ENCODE results near the gene C7.
"Not testable (repeated sequence)": the region's sequence is repeated elsewhere in the genome, so short reads cannot be mapped to it uniquely, and the experiment has no call there.

Gene C7

GRCh38 chr5:40909264-40909663, at the start of gene C7:
Gene C7, plus strand, starts transcription at chr5:40909497. Its CDS starts 114 bp downstream, at chr5:40909611.
- TF ChIP-seq CTCF (IDR thresholded peaks at IDR 0.05; ENCODE audit: low read depth, low read length): no peak
- peak within 1 kb of the TSS in 1 of 2 donors; percentile 62 for H3K4me3 ChIP-seq (replicated peaks in 1 of 2; ENCODE audit: low read depth in 2 of 2, low read length in 2 of 2)
- DNase-seq (ENCODE audit: low read depth in 2 of 2): peak; percentile 14 to 93

- H3K4me3 ChIP-seq (replicated peaks in 1 of 2; ENCODE audit: low read depth in 2 of 2, low read length in 2 of 2): no peak overlapping the region
- no peak for DNase-seq (ENCODE audit: low read depth in 2 of 2)
- TF ChIP-seq CTCF (IDR thresholded peaks at IDR 0.05; ENCODE audit: low read depth, low read length): no peak
These were observed 48.6 kb upstream of the C7 start for GRCh38 chr5:40860711-40861110.

- H3K4me3 ChIP-seq (replicated peaks in 1 of 2; ENCODE audit: low read depth in 2 of 2, low read length in 2 of 2); DNase-seq (ENCODE audit: low read depth in 2 of 2): not testable (repeated sequence)
These were observed 44.3 kb upstream of the C7 start for GRCh38 chr5:40865004-40865403.

GRCh38 chr5:40866844-40867243, 42.5 kb upstream of the C7 start:
- DNase-seq (ENCODE audit: low read depth in 2 of 2): no peak
- TF ChIP-seq CTCF (IDR thresholded peaks at IDR 0.05; ENCODE audit: low read depth, low read length): no peak
- no peak overlapping the region for H3K4me3 ChIP-seq (replicated peaks in 1 of 2; ENCODE audit: low read depth in 2 of 2, low read length in 2 of 2)

- H3K4me3 ChIP-seq (replicated peaks in 1 of 2; ENCODE audit: low read depth in 2 of 2, low read length in 2 of 2): no peak overlapping the region
- no peak for TF ChIP-seq CTCF (IDR thresholded peaks at IDR 0.05; ENCODE audit: low read depth, low read length)
- DNase-seq (ENCODE audit: low read depth in 2 of 2): peak in 1 of 2 donors; percentile 11
These were observed 39.9 kb upstream of the C7 start for GRCh38 chr5:40869384-40869783.

GRCh38 chr5:40871177-40871576, 38.1 kb upstream of the C7 start:
- no peak for TF ChIP-seq CTCF (IDR thresholded peaks at IDR 0.05; ENCODE audit: low read depth, low read length)
- DNase-seq (ENCODE audit: low read depth in 2 of 2): peak; percentile 19 to 28
- no peak overlapping the region for H3K4me3 ChIP-seq (replicated peaks in 1 of 2; ENCODE audit: low read depth in 2 of 2, low read length in 2 of 2)

- DNase-seq (ENCODE audit: low read depth in 2 of 2); H3K4me3 ChIP-seq (replicated peaks in 1 of 2; ENCODE audit: low read depth in 2 of 2, low read length in 2 of 2): not testable (repeated sequence)
These were observed 37.0 kb upstream of the C7 start for GRCh38 chr5:40872253-40872652.

- no peak overlapping the region for H3K4me3 ChIP-seq (replicated peaks in 1 of 2; ENCODE audit: low read depth in 2 of 2, low read length in 2 of 2)
- DNase-seq (ENCODE audit: low read depth in 2 of 2): peak in 1 of 2 donors; percentile 12
- no peak for TF ChIP-seq CTCF (IDR thresholded peaks at IDR 0.05; ENCODE audit: low read depth, low read length)
These were observed 35.9 kb upstream of the C7 start for GRCh38 chr5:40873286-40873880.
